HG03103 (cell line): ENCODE data around the gene CDKN2A.
A peak's percentile ranks its signal among the peaks of the same experiment; 100 is the strongest.

Experiments
- ATAC-seq: cut with Tn5 transposase; IDR thresholded peaks from one replicate; pipeline ENCODE4 v1.9.1; 2021; ENCODE audit warnings: low read depth; ENCODE audit not compliant: unreplicated experiment

The CDKN2A gene

GRCh38 chr9:21945606-21946005, 48.6 kb downstream of the CDKN2A start:
- no peak for ATAC-seq

DNA sequence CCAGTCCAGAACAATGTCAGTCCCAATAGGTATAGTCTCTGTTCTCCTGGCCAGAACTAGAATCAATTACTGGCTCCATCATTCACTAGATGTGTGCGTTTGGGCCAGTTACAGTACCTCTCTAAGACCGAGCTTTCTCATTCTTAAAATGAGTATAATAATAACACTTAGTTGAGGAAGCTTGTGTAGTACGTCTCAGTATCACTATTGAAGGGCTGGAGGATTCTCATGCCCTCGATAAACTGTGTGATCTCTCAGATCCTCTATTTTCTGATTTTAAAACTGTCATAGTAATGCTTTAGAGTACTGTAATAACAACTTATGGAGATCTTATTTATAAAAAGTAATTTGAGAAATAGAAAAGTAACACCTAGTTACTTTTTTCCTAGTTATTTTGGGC, 50.7 kb downstream of the CDKN2A start:
- no peak for ATAC-seq

- no peak for ATAC-seq
Observed at GRCh38 chr9:21941337-21941995, 52.7 kb downstream of the CDKN2A start.

- ATAC-seq = no peak
Observed at GRCh38 chr9:21936161-21936560, 58.0 kb downstream of the CDKN2A start.

GRCh38 chr9:21935631-21936030, 58.6 kb downstream of the CDKN2A start:
- ATAC-seq = no peak

- ATAC-seq = no peak
Observed at GRCh38 chr9:21933865-21934264, 60.3 kb downstream of the CDKN2A start.

DNA sequence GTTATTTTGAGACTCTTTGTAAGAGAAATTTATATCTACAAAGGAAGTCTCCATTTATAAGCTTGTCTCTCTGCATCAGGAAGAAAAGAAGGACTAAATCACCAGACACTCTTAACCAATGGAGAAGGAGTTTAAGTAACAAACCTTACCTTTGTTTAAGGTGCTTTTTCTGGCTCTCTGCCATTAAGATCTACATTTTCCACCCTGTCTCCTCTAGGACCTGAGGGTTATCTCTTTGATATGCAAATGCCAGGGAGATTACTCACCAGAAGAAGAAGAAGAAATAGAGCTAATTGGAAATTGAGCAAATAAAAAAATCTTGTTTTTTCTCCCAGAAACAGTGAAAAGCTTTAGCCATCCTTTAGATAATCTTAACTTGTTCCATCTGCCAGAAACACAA, 60.9 kb downstream of the CDKN2A start:
- ATAC-seq = no peak

DNA sequence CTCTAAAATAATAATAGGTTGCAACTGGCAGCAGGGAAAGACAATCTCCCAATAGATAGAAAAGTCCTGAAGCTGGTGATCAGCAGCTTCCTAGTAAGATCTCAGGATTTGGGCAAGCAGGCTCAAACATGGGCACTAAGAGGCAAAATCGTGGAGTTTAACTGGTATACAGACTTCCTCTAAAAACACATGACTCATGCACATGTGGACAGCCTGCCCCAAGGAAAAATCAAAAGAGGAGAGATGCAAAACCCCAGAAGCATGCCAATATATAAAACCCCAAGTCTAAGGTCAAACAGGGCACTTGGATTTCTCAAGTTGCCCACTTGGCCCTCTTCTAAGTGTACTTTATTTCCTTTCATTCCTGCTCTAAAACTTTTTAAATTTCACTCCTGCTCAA, 62.8 kb downstream of the CDKN2A start:
- ATAC-seq = no peak

GRCh38 chr9:21927752-21928151, 66.4 kb downstream of the CDKN2A start:
- no peak for ATAC-seq

- no peak for ATAC-seq
Observed at GRCh38 chr9:21923694-21924093, 70.5 kb downstream of the CDKN2A start.

DNA sequence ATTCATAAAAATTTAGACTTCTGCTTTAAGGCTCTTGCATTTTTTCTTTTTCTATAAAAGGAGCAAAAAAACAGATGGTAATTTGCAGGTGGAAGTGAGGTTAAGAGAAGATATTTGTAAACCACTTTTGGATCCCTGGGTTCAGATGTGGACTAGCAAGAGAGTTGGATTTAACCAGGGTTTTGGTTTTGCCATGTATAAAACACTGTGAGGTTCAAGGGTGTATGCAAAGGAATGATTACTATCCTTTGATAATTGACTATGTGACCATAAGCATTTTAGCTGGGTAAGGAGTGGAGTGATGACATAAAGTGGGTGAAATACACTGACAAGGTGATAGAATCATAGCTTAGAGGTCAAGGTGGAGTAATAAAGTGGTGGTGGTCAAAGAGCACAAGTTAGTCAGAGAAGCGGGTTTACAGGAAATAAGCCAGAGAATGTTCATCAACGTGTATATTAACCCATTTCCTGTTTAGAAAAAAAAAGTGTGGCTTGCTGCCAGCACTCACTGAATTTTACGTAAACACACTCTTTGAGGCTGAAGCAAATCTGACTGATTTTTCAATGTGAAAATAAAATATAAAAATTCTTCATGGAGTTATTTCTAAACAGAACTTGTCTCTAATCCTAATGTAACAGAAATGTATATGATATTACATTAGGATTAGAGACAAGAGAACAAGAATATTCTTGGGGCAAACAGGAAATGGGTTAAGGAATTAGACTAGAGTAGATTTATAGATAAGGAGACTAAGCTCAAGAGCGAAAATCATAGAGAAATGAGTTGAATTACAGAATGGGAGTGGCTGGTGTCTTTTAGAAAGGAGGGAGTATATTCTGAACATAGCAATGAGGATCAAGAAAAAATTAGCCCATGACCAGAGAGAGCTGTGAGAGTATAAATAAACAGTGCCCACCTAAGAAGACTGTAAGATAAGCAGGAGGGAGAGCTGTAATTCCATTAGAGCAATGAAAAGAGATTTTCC, 74.5 kb downstream of the CDKN2A start:
- peak; percentile 84 for ATAC-seq
